Gastroesophageal sphincter (tissue), 4 donors: ENCODE measurements around the gene SNED1. TPM values are rescaled to one million over a fixed set of nuclear protein-coding genes. Genes with fewer than 3 reads are reported as not detected.

Experiments
- ATAC-seq: fragments of 150-250 bp; one replicate; pipeline ENCODE4 v1.9.1; 2016; ENCODE audit warnings: mild to moderate bottlenecking, moderate library complexity
- H3K27ac ChIP-seq, 4 donors: fragments of 200-600 bp; sonication (generic) in 3 of 4; 1 replicate in 3 of 4; 2 replicates in 1 of 4; pipeline ENCODE4 v1.5.1; 2016 to 2019
- H3K27me3 ChIP-seq: fragments of 200-600 bp; sonication (generic); one replicate; pipeline ENCODE4 v1.5.1; 2019
- H3K36me3 ChIP-seq, 2 donors: fragments of 200-600 bp; sonication (generic); one replicate each; pipeline ENCODE4 v1.5.1; 2019; ENCODE audit warnings: control low read depth in 1 of 2
- H3K4me1 ChIP-seq, 3 donors: fragments of 200-600 bp; sonication (generic); 1 replicate in 2 of 3; 2 replicates in 1 of 3; pipeline ENCODE4 v1.5.1; 2016 to 2019; ENCODE audit warnings: control low read depth in 2 of 3
- H3K4me3 ChIP-seq, 2 donors: fragments of 200-600 bp; sonication (generic); one replicate each; pipeline ENCODE4 v1.5.1; 2019; ENCODE audit warnings: mild to moderate bottlenecking in 1 of 2, moderate library complexity in 1 of 2
- H3K9me3 ChIP-seq, 3 donors: fragments of 200-600 bp; sonication (generic); one replicate each; pipeline ENCODE4 v1.5.1; 2017 to 2019; ENCODE audit warnings: control low read depth in 2 of 3
- EP300 ChIP-seq: sonication (generic); formaldehyde crosslinking; IDR thresholded peaks from one replicate; pipeline ENCODE4 v1.6.1; 2017; ENCODE audit warnings: antibody characterized with exemption, mild to moderate bottlenecking
- POLR2A ChIP-seq, 2 donors: fragments of 450-650 bp; IDR thresholded peaks; one replicate each; pipeline ENCODE4 v1.6.1; 2017; ENCODE audit warnings: antibody characterized with exemption in 2 of 2, mild to moderate bottlenecking in 2 of 2, moderate library complexity in 1 of 2
- POLR2AphosphoS5 ChIP-seq: sonication (generic); formaldehyde crosslinking; IDR thresholded peaks from one replicate; pipeline ENCODE4 v1.6.1; 2017; ENCODE audit warnings: antibody characterized with exemption
- WGBS, 2 donors: methylation state at CpG; one replicate each; pipeline ENCODE4 v1.1.5; 2018; ENCODE audit warnings: low coverage in 1 of 2; 5-methylcytosine and 5-hydroxymethylcytosine counted together
- total RNA-seq, 4 donors: library from RNA; depleted of rRNA; stranded (reverse); fragments of >200 nt; gene quantifications; one replicate each; pipeline ENCODE4 v1.1.0, GENCODE V29; 2016
- TF ChIP-seq, protein P1 (sequence below), 4 experiments: fragments of 200-600 bp in 2 of 4; fragments of 450-650 bp in 2 of 4; sonication (generic) in 1 of 4; IDR thresholded peaks; one replicate each; pipeline ENCODE4 v1.5.1; 2017 to 2019; ENCODE audit warnings: antibody characterized with exemption in 4 of 4, mild to moderate bottlenecking in 2 of 4, moderate library complexity in 2 of 4

SNED1 gene
- total RNA-seq, 4 donors from 2014 or later: 8.3 to 29.9 (median 14.6) TPM

- H3K27ac ChIP-seq: no peak overlapping the region
- H3K9me3 ChIP-seq: peaks cover 0 to 6% (median 0%) of the 10 kb centered on the region in 3 donors
- no peak for ATAC-seq
- peaks cover 0 to 55% of the 10 kb centered on the region in 2 donors for H3K36me3 ChIP-seq
- TF ChIP-seq POLR2A (IDR thresholded peaks at IDR 0.05): no peak
- no peak for TF ChIP-seq POLR2AphosphoS5
- TF ChIP-seq, protein P1, sequence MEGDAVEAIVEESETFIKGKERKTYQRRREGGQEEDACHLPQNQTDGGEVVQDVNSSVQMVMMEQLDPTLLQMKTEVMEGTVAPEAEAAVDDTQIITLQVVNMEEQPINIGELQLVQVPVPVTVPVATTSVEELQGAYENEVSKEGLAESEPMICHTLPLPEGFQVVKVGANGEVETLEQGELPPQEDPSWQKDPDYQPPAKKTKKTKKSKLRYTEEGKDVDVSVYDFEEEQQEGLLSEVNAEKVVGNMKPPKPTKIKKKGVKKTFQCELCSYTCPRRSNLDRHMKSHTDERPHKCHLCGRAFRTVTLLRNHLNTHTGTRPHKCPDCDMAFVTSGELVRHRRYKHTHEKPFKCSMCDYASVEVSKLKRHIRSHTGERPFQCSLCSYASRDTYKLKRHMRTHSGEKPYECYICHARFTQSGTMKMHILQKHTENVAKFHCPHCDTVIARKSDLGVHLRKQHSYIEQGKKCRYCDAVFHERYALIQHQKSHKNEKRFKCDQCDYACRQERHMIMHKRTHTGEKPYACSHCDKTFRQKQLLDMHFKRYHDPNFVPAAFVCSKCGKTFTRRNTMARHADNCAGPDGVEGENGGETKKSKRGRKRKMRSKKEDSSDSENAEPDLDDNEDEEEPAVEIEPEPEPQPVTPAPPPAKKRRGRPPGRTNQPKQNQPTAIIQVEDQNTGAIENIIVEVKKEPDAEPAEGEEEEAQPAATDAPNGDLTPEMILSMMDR (IDR thresholded peaks at IDR 0.05): no peak
- no peak for TF ChIP-seq EP300
- no peak overlapping the region for H3K4me3 ChIP-seq
- no peaks in the 10 kb centered on the region for H3K4me1 ChIP-seq
- H3K27me3 ChIP-seq: peaks cover 4% of the 10 kb centered on the region
- 0 to 59% methylated on average over 7 to 8 of the region's 38 CpGs for WGBS, 2 donors
These were observed 51.6 kb downstream of the SNED1 start for GRCh38 chr2:241049739-241050623.

DNA sequence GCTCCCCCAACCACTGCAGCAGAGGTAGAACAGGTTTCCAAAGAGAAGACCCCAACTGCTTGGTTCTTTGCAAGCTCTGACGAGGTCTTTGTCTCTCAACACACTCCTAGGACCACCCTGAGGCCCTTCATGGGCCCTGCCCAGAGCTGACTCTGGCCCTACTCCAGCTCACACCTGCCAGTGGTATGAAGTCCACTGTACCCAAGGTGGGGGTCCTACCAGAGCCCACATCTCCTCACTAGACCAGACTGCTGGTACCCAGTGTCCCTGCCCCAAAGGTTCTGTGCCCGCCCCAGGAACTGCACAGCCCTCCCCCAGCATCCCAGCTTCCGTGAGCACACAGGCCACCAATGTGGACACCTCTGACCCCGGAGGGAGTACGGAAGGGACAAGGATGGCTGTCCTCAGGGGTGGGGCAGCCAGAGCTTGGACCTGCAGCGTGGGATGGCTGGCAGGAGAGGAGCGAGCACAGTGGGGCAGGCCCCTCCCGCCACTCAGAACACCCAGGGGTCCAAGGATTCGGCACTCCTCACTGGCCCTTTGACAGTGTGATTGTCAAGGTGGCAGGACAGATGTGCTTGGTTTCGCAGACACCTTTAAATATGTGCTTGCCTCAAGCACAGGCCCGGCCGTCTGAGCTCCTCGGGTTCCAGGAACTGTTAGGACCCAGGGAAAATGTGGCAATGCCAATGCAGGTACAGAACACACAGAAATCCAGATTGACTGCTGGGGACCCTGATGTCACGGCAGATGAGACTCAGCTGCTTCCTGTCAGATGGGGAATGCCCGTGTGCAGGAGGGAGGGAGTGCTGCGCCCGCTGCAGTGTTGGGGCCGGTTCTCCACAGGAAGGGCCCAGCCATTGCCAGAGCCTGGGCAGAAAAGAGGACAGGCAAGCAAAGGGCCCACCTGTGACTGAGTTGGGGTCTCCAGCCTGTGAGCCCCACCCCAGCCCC is 52.5 kb downstream of the SNED1 start:
- WGBS, 2 donors: 83% methylated on average over 1 of the region's 18 CpGs; no CpG with 5 or more reads in 1 of the 2 donors
- no peak for TF ChIP-seq POLR2AphosphoS5
- no peak for TF ChIP-seq EP300
- no peak for TF ChIP-seq POLR2A (IDR thresholded peaks at IDR 0.05)
- TF ChIP-seq, protein P1 (IDR thresholded peaks at IDR 0.05): no peak
- H3K27me3 ChIP-seq: peaks cover 4% of the 10 kb centered on the region
- H3K4me1 ChIP-seq: no peaks in the 10 kb centered on the region
- no peak overlapping the region for H3K27ac ChIP-seq
- H3K9me3 ChIP-seq: no peaks in the 10 kb centered on the region
- H3K4me3 ChIP-seq: no peak overlapping the region
- H3K36me3 ChIP-seq: peaks cover 0 to 55% of the 10 kb centered on the region in 2 donors
- no peak for ATAC-seq

DNA sequence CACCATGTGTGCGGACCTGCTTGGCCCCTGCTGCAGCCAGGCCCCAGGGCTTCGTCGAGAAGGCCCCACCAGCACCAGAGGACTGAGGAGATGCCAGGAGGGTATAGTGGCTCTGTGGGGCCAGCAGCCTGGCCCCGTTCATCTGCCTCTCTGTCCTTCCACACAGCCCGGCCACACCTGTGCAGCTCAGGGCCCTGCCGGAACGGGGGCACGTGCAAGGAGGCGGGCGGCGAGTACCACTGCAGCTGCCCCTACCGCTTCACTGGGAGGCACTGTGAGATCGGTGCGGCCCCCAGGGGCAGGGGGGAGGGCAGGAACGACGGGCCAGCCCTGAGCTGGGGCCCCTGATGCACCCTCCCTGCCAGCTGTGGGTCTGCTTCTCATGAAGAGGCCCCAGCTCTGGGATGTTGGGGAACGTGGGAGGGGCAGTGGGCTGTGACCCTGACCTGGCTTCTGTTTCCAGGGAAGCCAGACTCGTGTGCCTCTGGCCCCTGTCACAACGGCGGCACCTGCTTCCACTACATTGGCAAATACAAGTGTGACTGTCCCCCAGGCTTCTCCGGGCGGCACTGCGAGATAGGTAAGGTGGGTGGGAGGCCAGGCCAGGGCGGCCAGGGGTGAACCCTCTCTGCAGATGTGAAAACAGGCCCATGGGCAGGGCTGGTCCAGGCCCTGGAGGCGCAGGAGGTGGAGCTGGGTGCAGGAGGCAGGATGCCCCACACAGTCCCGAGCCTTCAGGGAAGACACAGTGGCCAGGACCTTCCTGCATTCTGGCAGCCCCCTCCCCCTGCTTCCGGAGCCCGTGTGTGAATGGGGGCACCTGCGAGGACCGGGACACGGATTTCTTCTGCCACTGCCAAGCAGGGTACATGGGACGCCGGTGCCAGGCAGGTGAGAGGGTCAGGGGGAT is 53.4 kb downstream of the SNED1 start:
- 80% methylated on average over 1 of the region's 33 CpGs; no CpG with 5 or more reads in 1 of the 2 donors for WGBS, 2 donors
- Histone ChIP-seq H3K27ac (no peak overlapping the region), H3K4me3 (no peak overlapping the region), H3K9me3 (no peaks in the 10 kb centered on the region), H3K36me3 (peaks cover 0 to 55% of the 10 kb centered on the region in 2 donors), H3K27me3 (peaks cover 4% of the 10 kb centered on the region), H3K4me1 (no peaks in the 10 kb centered on the region)
- no peak for ATAC-seq
- TF ChIP-seq POLR2AphosphoS5: no peak

- no peak overlapping the region for H3K4me3 ChIP-seq
- H3K9me3 ChIP-seq: no peaks in the 10 kb centered on the region
- no peak for ATAC-seq
- H3K27ac ChIP-seq: no peak overlapping the region
- H3K4me1 ChIP-seq: no peaks in the 10 kb centered on the region
- 71 to 87% methylated on average over 9 to 23 of the region's 31 CpGs for WGBS, 2 donors
- H3K27me3 ChIP-seq: peaks cover 4% of the 10 kb centered on the region
- H3K36me3 ChIP-seq: peaks cover 0 to 55% of the 10 kb centered on the region in 2 donors
- no peak for TF ChIP-seq EP300
- no peak for TF ChIP-seq POLR2A (IDR thresholded peaks at IDR 0.05)
- TF ChIP-seq POLR2AphosphoS5: no peak
- TF ChIP-seq, protein P1 (IDR thresholded peaks at IDR 0.05): no peak
These were observed 54.4 kb downstream of the SNED1 start for GRCh38 chr2:241052677-241053360.
